ENCODE measurements around the gene RASSF1. TPM values are rescaled to one million over a fixed set of nuclear protein-coding genes. Genes with fewer than 3 reads are reported as not detected.

Gene RASSF1
- 12.7 and 15.1 TPM in 2 replicates for total RNA-seq

DNA sequence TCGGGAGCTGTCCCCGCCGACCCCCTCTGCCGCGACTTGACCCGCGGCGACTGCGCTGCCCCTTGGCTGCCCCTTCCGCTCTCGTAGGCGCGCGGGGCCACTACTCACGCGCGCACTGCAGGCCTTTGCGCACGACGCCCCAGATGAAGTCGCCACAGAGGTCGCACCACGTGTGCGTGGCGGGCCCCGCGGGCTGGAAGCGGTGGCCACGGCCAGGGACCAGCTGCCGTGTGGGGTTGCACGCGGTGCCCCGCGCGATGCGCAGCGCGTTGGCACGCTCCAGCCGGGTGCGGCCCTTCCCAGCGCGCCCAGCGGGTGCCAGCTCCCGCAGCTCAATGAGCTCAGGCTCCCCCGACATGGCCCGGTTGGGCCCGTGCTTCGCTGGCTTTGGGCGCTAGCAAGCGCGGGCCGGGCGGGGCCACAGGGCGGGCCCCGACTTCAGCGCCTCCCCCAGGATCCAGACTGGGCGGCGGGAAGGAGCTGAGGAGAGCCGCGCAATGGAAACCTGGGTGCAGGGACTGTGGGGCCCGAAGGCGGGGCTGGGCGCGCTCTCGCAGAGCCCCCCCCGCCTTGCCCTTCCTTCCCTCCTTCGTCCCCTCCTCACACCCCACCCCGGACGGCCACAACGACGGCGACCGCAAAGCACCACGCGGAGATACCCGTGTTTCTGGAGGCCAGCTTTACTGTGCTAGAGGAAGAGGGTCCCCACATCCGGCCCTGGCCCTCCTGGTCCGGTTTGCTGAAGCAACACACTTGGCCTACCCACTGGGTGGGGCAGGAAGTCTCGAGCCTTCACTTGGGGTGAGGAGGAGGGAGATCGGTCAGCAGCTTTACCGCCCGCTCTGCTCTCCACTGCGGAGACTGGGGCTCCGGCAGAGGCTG lies at the start of gene RASSF1:
Gene RASSF1, minus strand, starts transcription at position 389 of the 882 bp plus-strand sequence. Its CDS starts 31 bp downstream, at position 358.

GRCh38 chr3:50358911-50359759 lies 18.5 kb upstream of the RASSF1 start, which contains the start of gene TMEM115:
Gene TMEM115 (minus strand): TSS chr3:50359521. CDS start chr3:50359063, 458 bp downstream.

GRCh38 chr3:50350527-50351322 lies 10.1 kb upstream of the RASSF1 start, which contains the start of the genes CYB561D2 and NPRL2:
Gene CYB561D2 (plus strand): TSS chr3:50350862. CDS start chr3:50351434, 572 bp downstream.
Gene NPRL2 (minus strand): TSS chr3:50350775. CDS start chr3:50350652, 123 bp downstream.

GRCh38 chr3:50345586-50346234 lies 5.1 kb upstream of the RASSF1 start, which contains the start of gene ZMYND10:
Gene ZMYND10 (minus strand): TSS chr3:50345732. CDS start chr3:50345579, 153 bp downstream.

DNA sequence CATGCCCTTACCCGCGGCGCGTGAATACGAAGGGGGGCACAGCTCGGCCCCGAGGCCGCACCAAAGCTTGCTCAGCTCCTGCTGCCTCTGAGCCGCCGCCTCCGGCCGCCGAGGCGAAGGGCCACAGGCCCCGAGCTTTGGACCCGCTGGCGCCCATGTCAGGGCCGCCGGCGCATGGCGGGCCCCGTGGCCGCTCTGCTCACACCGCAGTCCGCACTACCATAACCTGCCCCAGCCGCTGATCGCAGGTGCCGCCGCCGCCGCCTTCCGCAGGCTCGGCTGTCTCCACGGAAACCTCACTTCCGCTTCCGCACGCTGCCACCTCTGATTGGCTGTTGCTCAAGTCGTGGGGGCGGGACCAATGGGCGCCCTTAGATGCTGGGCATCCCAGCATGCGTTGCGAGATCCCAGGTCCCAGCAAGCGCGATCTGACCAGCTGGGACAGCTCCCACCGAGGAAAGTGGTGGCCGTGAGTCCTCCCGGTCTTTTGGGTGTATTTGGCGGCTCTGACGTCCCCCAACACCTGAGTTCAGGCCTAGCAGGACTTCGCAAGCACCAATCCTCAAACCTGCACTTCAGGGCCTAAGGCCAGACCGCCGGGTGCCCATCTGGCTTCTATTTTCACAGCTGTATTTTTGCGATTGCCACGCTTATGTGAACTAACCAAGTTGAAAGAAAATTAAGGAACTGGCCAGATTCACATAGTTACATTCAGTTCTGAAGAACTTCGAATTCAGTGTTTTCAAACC lies 12.5 kb downstream of the RASSF1 start, which contains the start of gene TUSC2:
Gene TUSC2, minus strand, starts transcription at position 281 of the 749 bp plus-strand sequence. Its CDS starts 124 bp downstream, at position 157.

GRCh38 chr3:50322386-50323091 lies 18.1 kb downstream of the RASSF1 start, which contains the start of gene HYAL2:
Gene HYAL2 (minus strand): TSS chr3:50322745. CDS start chr3:50320489, 2,256 bp downstream.

GRCh38 chr3:50303013-50303815 lies 37.4 kb downstream of the RASSF1 start, which contains the start of gene HYAL1:
Gene HYAL1 (minus strand): TSS chr3:50303574. CDS start chr3:50302956, 618 bp downstream.

DNA sequence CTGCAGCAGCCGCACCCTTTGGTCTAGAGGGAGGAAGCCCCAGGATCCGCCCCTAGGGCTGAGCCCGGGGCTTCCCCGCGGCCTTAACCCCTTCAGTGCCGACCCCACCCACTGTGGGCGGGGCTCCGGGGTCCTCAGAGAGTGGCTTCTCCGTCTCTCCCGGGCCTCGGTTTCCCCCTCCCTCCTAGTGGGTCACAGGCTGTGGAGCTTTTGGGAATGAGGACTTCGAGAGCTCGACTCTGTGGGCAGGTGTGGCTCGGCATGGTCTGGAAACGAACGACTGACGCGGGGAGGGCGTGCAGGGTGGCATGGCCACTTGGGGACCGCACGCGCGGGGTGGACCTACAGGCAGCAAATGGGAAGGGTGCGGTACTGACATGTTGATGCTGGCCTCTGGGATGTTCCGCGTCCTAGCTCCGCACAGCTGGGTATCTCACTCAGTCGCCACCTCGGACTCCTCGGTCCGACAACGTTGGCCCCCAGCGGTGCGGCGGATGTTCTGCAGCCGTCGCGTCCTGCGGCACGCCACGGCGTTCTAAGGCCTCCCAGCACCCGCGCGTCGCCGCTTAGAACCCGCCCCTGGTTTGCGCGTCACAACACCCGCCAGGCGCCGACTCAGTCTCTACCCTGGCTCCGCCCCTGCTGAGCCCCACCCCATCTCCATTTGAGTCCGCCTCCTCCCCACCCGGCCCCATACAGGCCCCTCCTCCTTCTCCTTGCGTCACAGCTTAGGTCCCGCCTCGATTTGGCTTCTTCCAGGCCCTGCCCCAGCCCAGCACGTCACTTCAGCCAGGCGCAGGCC lies 41.6 kb downstream of the RASSF1 start, which contains the start of the genes HYAL3 and NAA80:
Gene HYAL3, minus strand, starts transcription at position 570 of the 802 bp plus-strand sequence. CDS start 3,803 bp downstream, outside the sequence.
Gene NAA80, minus strand, starts transcription at position 570 of the 802 bp plus-strand sequence. CDS start 1,942 bp downstream, outside the sequence.

GRCh38 chr3:50292159-50293078 lies 48.2 kb downstream of the RASSF1 start, which contains the start of gene IFRD2:
Gene IFRD2 (minus strand): TSS chr3:50292429. CDS start chr3:50292274, 155 bp downstream.

Other genes starting within 250 kb of the RASSF1 start
- 38.3 and 76.8 TPM in 2 replicates for gene SEMA3F, start 185.5 kb downstream of the RASSF1 start, total RNA-seq
- gene GNAT1, start 149.2 kb downstream of the RASSF1 start, total RNA-seq, result not detected in 2 replicates
- gene SLC38A3, start 135.6 kb downstream of the RASSF1 start, total RNA-seq, result not detected in 2 replicates
- 732 and 810 TPM in 2 replicates for gene GNAI2, start 104.6 kb downstream of the RASSF1 start, total RNA-seq
- 0.65 and 1.1 TPM in 2 replicates for gene SEMA3B, start 71.7 kb downstream of the RASSF1 start, total RNA-seq
- gene LSMEM2, start 61.7 kb downstream of the RASSF1 start, total RNA-seq, result not detected in 2 replicates
- 127 TPM in 2 replicates for gene IFRD2, start 48.4 kb downstream of the RASSF1 start, total RNA-seq
- 11.0 and 11.8 TPM in 2 replicates for gene HYAL3, start 41.4 kb downstream of the RASSF1 start, total RNA-seq
- 10.8 and 11.1 TPM in 2 replicates for gene NAA80, start 41.4 kb downstream of the RASSF1 start, total RNA-seq
- 2.8 and 3.9 TPM in 2 replicates for gene HYAL1, start 37.3 kb downstream of the RASSF1 start, total RNA-seq
- gene HYAL2, start 18.1 kb downstream of the RASSF1 start, total RNA-seq, result 582 and 661 TPM in 2 replicates
- gene TUSC2, start 12.6 kb downstream of the RASSF1 start, total RNA-seq, result 37.2 and 46.3 TPM in 2 replicates
- 0.19 TPM in 1 of 2 replicates, not detected in the other for gene ZMYND10, start 4.9 kb upstream of the RASSF1 start, total RNA-seq
- 16.6 and 21.9 TPM in 2 replicates for gene NPRL2, start 9.9 kb upstream of the RASSF1 start, total RNA-seq
- 11.1 and 12.4 TPM in 2 replicates for gene CYB561D2, start 10.0 kb upstream of the RASSF1 start, total RNA-seq
- 63.0 and 73.2 TPM in 2 replicates for gene TMEM115, start 18.7 kb upstream of the RASSF1 start, total RNA-seq
- gene CACNA2D2, start 162.8 kb upstream of the RASSF1 start, total RNA-seq, result under 0.01 TPM in 1 of 2 replicates, not detected in the other
- 1.3 and 4.3 TPM in 2 replicates for gene C3orf18, start 226.9 kb upstream of the RASSF1 start, total RNA-seq
- gene HEMK1, start 228.7 kb upstream of the RASSF1 start, total RNA-seq, result 7.8 and 9.8 TPM in 2 replicates

Measured in vein endothelial cell (primary cell).